Nephron (organoid): ENCODE data around the gene SH3RF3.

ENCODE experiments used
- H3K27ac Mint-ChIP-seq, 3 experiments: 2 replicates each; pipeline ENCODE4 v1.8.0; 2020; ENCODE audit warnings: mixed read lengths in 3 of 3, mild to moderate bottlenecking in 2 of 3, moderate library complexity in 1 of 3
- H3K27me3 Mint-ChIP-seq: 2 replicates; pipeline ENCODE4 v1.8.0; 2021; ENCODE audit warnings: low read depth, mild to moderate bottlenecking, moderate library complexity, mixed read lengths
- H3K36me3 Mint-ChIP-seq: 2 replicates; pipeline ENCODE4 v1.8.0; 2020; ENCODE audit warnings: low read depth, mixed read lengths
- H3K4me1 Mint-ChIP-seq: 2 replicates; pipeline ENCODE4 v1.8.0; 2020; ENCODE audit warnings: mixed read lengths
- H3K4me3 Mint-ChIP-seq, 3 experiments: 2 replicates each; pipeline ENCODE4 v1.8.0; 2020; ENCODE audit warnings: mild to moderate bottlenecking in 3 of 3, mixed read lengths in 3 of 3, moderate library complexity in 2 of 3
- H3K9me3 Mint-ChIP-seq: 2 replicates; pipeline ENCODE4 v1.8.0; 2020; ENCODE audit warnings: mixed read lengths
- CTCF ChIP-seq, 3 experiments: fragments of 200-600 bp; sonication (generic); IDR thresholded peaks; one replicate each; pipeline ENCODE4 v1.5.0; 2021; ENCODE audit warnings: antibody characterized with exemption in 3 of 3; ENCODE audit not compliant: unreplicated experiment in 3 of 3

SH3RF3 gene

GRCh38 chr2:109256921-109257320 is 127.9 kb downstream of the SH3RF3 start:
- no peak for TF ChIP-seq CTCF (IDR thresholded peaks at IDR 0.05; ENCODE audit: unreplicated experiment in 3 of 3)
- Mint-ChIP-seq H3K9me3 (no peaks in the 10 kb centered on the region), H3K4me1 (peaks cover 46% of the 10 kb centered on the region), H3K27me3 (peaks cover 47% of the 10 kb centered on the region), H3K4me3 (no peak overlapping the region), H3K27ac (peak overlapping the region in 1 of 3 experiments; percentile 9), H3K36me3 (no peaks in the 10 kb centered on the region)

- Mint-ChIP-seq H3K27me3 (peaks cover 47% of the 10 kb centered on the region), H3K4me3 (no peak overlapping the region), H3K36me3 (no peaks in the 10 kb centered on the region), H3K4me1 (peaks cover 46% of the 10 kb centered on the region), H3K27ac (peak overlapping the region in 2 of 3 experiments; percentile 9 to 31), H3K9me3 (no peaks in the 10 kb centered on the region)
- no peak for TF ChIP-seq CTCF (IDR thresholded peaks at IDR 0.05; ENCODE audit: unreplicated experiment in 3 of 3)
Measured at GRCh38 chr2:109257653-109258052, 128.6 kb downstream of the SH3RF3 start.

- peaks cover 47% of the 10 kb centered on the region for H3K27me3 Mint-ChIP-seq
- TF ChIP-seq CTCF (IDR thresholded peaks at IDR 0.05; ENCODE audit: unreplicated experiment in 3 of 3), result no peak
- H3K4me1 Mint-ChIP-seq, result peaks cover 49% of the 10 kb centered on the region
- no peaks in the 10 kb centered on the region for H3K36me3 Mint-ChIP-seq
- no peak overlapping the region for H3K27ac Mint-ChIP-seq
- H3K9me3 Mint-ChIP-seq, result no peaks in the 10 kb centered on the region
- no peak overlapping the region for H3K4me3 Mint-ChIP-seq
Measured at GRCh38 chr2:109258376-109258775, 129.4 kb downstream of the SH3RF3 start.

- Mint-ChIP-seq H3K27ac (no peak overlapping the region), H3K4me3 (no peak overlapping the region), H3K4me1 (peaks cover 43% of the 10 kb centered on the region), H3K27me3 (peaks cover 47% of the 10 kb centered on the region), H3K9me3 (no peaks in the 10 kb centered on the region), H3K36me3 (no peaks in the 10 kb centered on the region)
- TF ChIP-seq CTCF (IDR thresholded peaks at IDR 0.05; ENCODE audit: unreplicated experiment in 3 of 3), result no peak
Measured at GRCh38 chr2:109258905-109259540, 130.0 kb downstream of the SH3RF3 start.

- Mint-ChIP-seq H3K36me3 (no peaks in the 10 kb centered on the region), H3K4me3 (no peak overlapping the region), H3K27ac (no peak overlapping the region), H3K4me1 (peaks cover 41% of the 10 kb centered on the region), H3K27me3 (peaks cover 43% of the 10 kb centered on the region), H3K9me3 (no peaks in the 10 kb centered on the region)
- no peak for TF ChIP-seq CTCF (IDR thresholded peaks at IDR 0.05; ENCODE audit: unreplicated experiment in 3 of 3)
Measured at GRCh38 chr2:109259671-109260070, 130.7 kb downstream of the SH3RF3 start.
